AG04450 (cell line): ENCODE data around the gene CCDC57. TPM values are rescaled to one million over a fixed set of nuclear protein-coding genes. Genes with fewer than 3 reads are reported as not detected.
"Not testable (repeated sequence)": the region's sequence is repeated elsewhere in the genome, so short reads cannot be mapped to it uniquely, and the experiment has no call there.

ENCODE experiments used
- CTCF ChIA-PET: fragments of 300-600, 350-600 bp; formaldehyde crosslinking; extraction: SDS; loops from one replicate; lab custom pipeline; 2022; ENCODE audit warnings: antibody characterized with exemption, inconsistent platforms; lab: Charles Lee
- POLR2A ChIA-PET: fragments of 350-600 bp; formaldehyde crosslinking; extraction: SDS; loops from one replicate; lab custom pipeline; 2021; ENCODE audit warnings: antibody characterized with exemption, inconsistent platforms; lab: Yijun Ruan, JAX
- DNase-seq: peaks from one replicate; pipeline ENCODE4 v3.0.0-alpha.2; 2011; ENCODE audit warnings: low read depth, low spot score
- H3K27ac ChIP-seq: one replicate; pipeline ENCODE4 v1.5.1; 2012; ENCODE audit warnings: low read depth, low read length, control low read depth
- H3K27me3 ChIP-seq: one replicate; pipeline ENCODE4 v1.6.0; 2012; ENCODE audit warnings: low read length; ENCODE audit not compliant: control insufficient read depth, insufficient read depth
- H3K4me3 ChIP-seq: 2 replicates; pipeline ENCODE4 v1.5.1; 2011; ENCODE audit warnings: mild to moderate bottlenecking, low read depth, low read length, control low read depth
- H3K9me3 ChIP-seq: 2 replicates; pipeline ENCODE4 v1.5.1; 2012; ENCODE audit warnings: low read length; ENCODE audit not compliant: control insufficient read depth, insufficient read depth
- polyA plus RNA-seq: library from polyadenylated mRNA; depleted of rRNA; stranded (reverse); fragments of >200 nt; gene quantifications from 2 replicates; pipeline ENCODE4 v1.2.3, GENCODE V29; 2011
- TF ChIP-seq, protein P1 (sequence below): IDR thresholded peaks from 2 replicates; pipeline ENCODE4 v1.5.1; 2011; ENCODE audit warnings: low read depth, low read length, control low read depth, inconsistent platforms

The CCDC57 gene
- polyA plus RNA-seq, 1 experiment, result 11.1 TPM

DNA sequence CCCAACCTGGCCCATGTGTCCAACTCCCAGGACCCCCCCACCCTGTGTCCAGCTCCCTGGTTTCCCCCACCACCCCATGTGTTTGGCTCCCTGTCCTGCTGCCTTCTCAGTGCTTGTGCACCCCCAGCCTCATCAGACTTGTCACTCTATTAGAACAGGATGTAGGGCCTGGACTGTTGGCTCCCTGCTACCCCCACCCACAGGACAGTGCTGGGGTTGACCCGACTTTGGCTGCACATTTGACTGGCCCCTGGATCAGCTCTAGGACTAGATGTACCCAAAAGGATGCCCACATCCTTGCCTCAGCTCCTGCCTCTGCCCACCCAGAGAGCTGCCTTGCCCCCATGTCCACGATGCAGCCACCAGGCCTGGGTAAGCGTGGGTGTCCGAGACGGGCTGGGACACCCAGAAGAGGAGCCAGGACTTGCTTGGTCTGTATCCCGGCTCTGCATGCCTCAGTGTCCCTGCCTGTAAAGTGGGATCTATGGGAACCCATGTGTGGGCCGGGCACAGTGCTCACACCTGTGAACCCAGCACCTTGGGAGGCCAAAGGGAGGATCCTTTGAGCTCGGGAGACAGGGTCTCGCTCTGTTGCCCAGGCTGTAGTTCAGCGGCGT, 1.5 kb upstream of the CCDC57 start:
- CTCF ChIA-PET, result no interaction called here

DNA sequence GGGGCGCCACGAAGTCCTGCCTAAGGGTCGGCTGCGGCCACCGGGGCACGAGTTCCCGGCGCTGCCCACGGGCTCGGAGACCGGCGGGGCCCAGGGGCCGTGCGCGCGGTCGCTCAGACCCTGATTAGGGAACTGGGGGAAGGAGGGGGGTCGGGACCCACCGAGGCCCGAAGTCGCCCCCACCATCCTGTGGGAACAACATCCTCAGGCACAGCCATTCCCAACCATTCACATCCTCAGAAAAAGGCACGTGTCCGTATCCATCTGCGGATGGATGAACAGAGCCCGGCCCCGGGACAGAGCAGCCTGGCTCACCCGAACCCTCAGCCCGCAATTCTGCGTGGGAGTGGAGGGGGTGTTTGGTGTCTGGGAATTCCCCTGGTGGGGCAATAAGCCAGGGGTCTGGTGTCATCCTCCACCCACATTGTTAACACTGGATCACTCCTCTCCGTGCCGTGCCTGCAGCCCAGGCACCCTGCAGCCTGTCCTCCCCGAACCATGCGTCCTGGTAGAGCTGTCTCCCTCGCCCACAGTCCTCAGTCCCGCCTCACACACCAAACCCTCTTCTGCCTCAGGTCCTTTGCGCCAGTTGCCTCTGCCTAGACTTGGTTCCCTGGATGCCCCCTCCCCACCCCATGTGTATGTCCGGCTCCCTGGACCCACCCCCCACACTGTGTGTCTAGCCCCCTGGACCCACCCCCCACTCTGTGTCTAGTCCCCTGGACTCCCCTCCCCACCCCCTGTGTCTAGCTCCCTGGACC, 789 bp upstream of the CCDC57 start:
- DNase-seq, result peak; percentile 61
- H3K27ac ChIP-seq, result peak overlapping the region; percentile 70
- CTCF ChIA-PET, result no interaction called here
- H3K9me3 ChIP-seq, result no peaks in the 10 kb centered on the region; the same call in 1 of the 2 replicates
- H3K27me3 ChIP-seq, result no peaks in the 10 kb centered on the region
- TF ChIP-seq, protein P1, sequence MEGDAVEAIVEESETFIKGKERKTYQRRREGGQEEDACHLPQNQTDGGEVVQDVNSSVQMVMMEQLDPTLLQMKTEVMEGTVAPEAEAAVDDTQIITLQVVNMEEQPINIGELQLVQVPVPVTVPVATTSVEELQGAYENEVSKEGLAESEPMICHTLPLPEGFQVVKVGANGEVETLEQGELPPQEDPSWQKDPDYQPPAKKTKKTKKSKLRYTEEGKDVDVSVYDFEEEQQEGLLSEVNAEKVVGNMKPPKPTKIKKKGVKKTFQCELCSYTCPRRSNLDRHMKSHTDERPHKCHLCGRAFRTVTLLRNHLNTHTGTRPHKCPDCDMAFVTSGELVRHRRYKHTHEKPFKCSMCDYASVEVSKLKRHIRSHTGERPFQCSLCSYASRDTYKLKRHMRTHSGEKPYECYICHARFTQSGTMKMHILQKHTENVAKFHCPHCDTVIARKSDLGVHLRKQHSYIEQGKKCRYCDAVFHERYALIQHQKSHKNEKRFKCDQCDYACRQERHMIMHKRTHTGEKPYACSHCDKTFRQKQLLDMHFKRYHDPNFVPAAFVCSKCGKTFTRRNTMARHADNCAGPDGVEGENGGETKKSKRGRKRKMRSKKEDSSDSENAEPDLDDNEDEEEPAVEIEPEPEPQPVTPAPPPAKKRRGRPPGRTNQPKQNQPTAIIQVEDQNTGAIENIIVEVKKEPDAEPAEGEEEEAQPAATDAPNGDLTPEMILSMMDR, result no peak
- POLR2A ChIA-PET, result interaction anchor here (1.3 to 3.0 kb wide), 2 partner anchors 16 to 23 kb away, joined by 3 to 16 read pairs; partner anchors contain the start of gene SLC16A3
- peak overlapping the region; percentile 71 for H3K4me3 ChIP-seq

More for the DNA sequence above, 1.5 kb upstream of the CCDC57 start:
- Histone ChIP-seq H3K9me3 (no peaks in the 10 kb centered on the region; the same call in 1 of the 2 replicates), H3K27me3 (no peaks in the 10 kb centered on the region), H3K27ac (peak overlapping the region; percentile 52), H3K4me3 (no peak overlapping the region)
- POLR2A ChIA-PET, result interaction anchor here (3.0 kb wide), 1 partner anchor 15 kb away, joined by 16 read pairs; the partner anchor contains the start of gene SLC16A3
- TF ChIP-seq, protein P1, result no peak
- DNase-seq, result no peak

DNA sequence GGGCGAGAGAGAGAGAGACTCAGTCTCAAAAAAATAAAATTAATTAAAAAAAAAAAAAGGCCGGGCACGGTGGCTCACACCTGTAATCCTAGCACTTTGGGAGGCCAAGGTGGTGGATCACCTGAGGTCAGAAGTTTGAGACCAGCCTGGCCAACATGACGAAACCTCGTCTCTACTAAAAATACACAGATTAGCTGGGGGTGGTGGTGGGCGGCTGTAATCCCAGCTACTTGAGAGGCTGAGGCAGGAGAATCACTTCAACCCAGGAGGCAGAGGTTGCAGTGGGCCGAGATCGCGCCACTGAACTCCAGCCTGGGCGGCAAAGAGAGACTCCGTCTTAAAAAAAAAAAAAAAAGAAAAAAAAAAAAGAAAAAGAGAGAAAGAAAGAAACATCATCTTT, 2.0 kb downstream of the CCDC57 start:
- DNase-seq, H3K4me3 ChIP-seq, H3K27ac ChIP-seq, POLR2A ChIA-PET, CTCF ChIA-PET, H3K27me3 ChIP-seq, H3K9me3 ChIP-seq: not testable (repeated sequence)

DNA sequence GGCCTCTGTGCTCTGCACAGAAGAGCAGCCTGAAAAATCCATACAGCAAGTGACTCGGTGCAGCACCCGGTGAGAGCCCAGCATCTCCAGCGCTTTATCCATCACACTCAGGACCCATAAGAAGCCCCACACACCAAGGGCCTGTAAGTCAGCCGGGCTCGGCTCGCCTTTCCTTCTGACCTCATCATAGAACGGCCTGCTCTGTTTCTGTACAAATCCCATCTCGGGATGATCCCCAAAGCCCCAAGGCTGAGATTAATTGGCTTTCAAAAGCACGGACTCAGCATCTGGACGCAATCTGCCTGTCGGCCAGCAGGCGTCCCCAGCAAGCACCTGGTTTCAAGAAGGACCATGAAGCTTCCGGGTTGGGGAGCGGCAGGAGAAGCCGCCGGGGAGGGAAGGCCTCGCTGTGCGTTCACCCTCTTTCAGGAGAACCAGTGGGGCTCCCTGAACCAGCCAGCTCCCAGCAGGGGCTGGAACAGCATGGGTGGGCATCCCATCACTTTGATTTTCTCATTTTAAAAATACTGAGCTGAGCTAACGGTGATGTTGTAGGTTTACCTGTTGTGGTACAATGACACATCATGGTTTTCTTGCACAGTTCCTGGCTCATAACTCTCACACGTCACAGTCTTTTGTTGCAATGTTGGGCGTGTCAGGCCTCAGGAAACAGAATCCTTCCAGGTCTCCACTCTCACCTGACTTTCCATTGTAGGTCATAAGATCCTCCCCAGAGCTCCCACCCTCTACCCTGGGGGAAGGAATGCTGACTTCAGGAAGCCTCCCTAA, 6.7 kb downstream of the CCDC57 start:
- H3K9me3 ChIP-seq, result no peaks in the 10 kb centered on the region
- TF ChIP-seq, protein P1, result peak; percentile 86
- ChIA-PET CTCF (interaction anchor here (0.6 to 1.6 kb wide), 9 partner anchors 12 to 147 kb away, joined by 3 to 6 read pairs (median 4); partner anchors contain the start of gene SLC16A3), POLR2A (interaction anchor here (0.6 to 1.2 kb wide), 4 partner anchors 17 to 37 kb away, joined by 3 to 10 read pairs (median 4); partner anchors contain the start of gene SLC16A3)
- peak overlapping the region; percentile 57 for H3K27ac ChIP-seq
- peak overlapping the region; percentile 4; the same call in 1 of the 2 replicates for H3K4me3 ChIP-seq
- no peaks in the 10 kb centered on the region for H3K27me3 ChIP-seq
- DNase-seq, result peak; percentile 65
